ENCODE measurements around the gene PPP1R9A.

The PPP1R9A gene

GRCh38 chr7:94912085-94912484 lies 4.7 kb downstream of the PPP1R9A start:
- no peak for DNase-seq

- no peak for DNase-seq
These were observed 6.0 kb downstream of the PPP1R9A start for GRCh38 chr7:94913391-94913790.

GRCh38 chr7:94921911-94922310 lies 14.5 kb downstream of the PPP1R9A start:
- DNase-seq: no peak

- no peak for DNase-seq
These were observed 15.1 kb downstream of the PPP1R9A start for GRCh38 chr7:94922457-94922856.

DNA sequence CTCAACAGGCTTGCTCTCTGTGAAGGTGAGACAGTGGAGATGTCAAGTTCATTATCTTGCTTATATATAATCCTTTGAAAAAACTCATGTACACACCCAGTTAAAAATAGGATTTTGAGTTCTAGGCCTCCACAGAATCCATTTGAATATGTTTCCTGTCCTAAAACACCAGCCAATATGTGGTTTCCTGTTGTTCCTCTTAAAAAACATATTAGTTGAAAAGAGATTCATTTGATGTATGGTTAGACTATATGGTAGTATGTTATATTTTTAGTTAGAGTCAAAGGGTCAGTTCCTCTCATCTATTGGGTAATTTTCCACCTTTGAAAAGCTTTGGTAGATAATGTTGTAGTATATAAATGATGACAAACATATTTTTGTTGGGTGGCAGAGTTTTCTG lies 16.0 kb downstream of the PPP1R9A start:
- no peak for DNase-seq

GRCh38 chr7:94928168-94928707 lies 20.8 kb downstream of the PPP1R9A start:
- DNase-seq: no peak

DNA sequence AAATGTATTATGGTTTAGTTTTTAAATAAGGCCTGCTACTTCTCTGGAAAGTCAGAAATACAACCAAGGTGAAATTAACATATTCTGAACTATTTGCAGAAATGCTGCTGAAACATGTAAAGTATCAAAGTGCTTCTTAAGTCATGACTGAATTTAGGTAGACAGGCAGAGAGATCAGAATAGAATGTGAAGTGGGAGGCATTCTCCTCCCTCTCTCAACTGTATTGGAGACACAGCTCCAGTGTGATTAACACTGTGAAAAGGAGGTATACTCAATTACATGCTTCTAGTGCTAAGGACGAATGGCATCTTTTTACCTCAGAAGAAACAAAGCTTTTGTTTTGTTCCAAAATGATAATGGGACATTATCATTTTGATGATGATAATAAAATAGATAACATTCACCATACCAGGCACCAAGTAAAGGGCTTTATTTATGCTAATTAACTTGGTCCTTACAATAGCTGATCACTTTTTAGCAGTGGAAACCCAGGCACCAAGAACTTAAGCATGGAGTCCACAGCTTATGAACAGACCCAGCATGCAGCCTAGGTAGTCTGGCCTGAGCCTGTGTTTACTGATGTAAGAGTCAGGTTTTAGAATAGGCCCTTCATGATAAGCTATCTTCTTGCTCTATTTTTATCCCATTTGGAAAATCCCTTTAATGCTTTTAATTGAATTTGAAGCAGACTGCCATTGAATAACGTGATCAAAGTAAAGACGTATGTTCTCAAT lies 26.0 kb downstream of the PPP1R9A start:
- DNase-seq: no peak

GRCh38 chr7:94939395-94939794 lies 32.0 kb downstream of the PPP1R9A start:
- DNase-seq: no peak

DNA sequence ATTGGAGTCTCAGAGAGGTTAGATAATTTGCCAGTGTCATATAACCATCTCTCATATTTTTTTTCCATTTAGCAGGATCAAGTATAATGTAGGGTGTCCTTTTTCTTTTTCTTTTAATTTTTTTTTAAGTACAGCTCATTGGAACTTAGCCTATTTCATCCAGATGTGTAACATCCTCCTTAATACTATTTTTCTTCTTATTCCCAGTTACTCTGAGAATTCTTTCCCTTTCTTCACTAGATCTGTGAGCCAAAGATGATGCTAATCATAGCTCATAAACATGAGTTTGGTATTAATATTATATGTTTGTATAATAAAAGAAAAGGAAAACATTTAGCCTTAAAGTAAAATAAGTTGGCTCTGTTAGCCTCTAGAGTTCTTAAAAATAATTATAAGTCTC lies 32.8 kb downstream of the PPP1R9A start:
- DNase-seq: no peak

- DNase-seq: no peak
These were observed 34.6 kb downstream of the PPP1R9A start for GRCh38 chr7:94941844-94942632.

DNA sequence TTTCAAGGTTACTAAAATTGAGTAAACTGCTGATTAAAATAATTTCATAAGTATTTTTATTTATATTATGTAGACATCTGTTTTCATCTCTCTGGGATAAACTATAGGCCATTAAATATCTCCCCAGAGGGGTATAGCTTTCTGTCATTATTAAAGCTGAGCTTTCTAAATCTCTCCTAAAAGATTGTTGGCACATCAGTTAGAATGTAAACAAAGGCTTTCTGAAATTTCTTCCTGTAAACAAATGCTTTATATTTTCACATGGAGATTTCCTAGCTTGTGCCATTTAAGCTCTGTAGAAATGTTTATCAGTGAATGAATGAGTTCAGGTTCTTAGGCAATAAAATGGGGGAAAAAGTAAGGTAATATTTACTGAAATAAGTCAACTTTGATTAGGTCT lies 35.7 kb downstream of the PPP1R9A start:
- DNase-seq: no peak

DNA sequence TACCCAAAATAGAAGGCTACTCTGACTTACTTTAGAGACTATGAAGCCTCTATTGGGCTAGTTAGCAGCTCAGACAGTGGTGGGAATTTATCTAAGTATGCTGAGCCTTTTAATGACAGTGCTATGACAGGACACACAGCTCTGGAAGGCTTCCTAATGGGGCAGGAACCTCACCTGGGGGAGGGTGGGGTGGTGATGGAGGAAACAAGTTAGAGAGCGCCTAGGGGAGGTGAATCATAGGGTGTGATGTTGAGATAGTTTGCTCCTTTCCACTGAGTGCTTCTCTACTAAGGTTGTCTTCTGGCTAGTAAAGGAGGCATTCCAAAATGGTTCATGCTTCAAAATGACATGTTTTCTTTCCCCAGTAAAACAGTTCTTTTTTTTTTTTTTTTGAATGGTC lies 42.1 kb downstream of the PPP1R9A start:
- no peak for DNase-seq

GRCh38 chr7:94955807-94956206 lies 48.4 kb downstream of the PPP1R9A start:
- no peak for DNase-seq

- no peak for DNase-seq
These were observed 49.7 kb downstream of the PPP1R9A start for GRCh38 chr7:94957061-94957460.

DNA sequence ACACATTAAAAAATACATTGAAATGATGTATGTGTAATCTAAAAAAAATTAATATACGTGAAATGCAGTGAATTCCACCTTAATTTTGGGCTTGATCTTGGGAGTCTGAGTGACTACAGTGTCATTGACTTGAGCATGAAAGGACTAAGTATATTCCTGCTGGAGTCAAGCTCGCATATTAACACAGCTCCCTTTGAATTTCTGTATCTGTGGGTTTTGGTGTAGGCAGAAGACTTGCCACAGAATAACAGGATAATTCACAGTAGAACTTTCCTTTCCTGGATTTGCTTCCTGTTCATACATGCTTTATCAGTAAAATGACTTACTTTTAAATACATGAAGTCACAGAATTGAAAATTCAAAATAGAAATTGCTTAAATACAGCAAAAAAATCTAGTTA lies 55.3 kb downstream of the PPP1R9A start:
- DNase-seq: no peak

DNA sequence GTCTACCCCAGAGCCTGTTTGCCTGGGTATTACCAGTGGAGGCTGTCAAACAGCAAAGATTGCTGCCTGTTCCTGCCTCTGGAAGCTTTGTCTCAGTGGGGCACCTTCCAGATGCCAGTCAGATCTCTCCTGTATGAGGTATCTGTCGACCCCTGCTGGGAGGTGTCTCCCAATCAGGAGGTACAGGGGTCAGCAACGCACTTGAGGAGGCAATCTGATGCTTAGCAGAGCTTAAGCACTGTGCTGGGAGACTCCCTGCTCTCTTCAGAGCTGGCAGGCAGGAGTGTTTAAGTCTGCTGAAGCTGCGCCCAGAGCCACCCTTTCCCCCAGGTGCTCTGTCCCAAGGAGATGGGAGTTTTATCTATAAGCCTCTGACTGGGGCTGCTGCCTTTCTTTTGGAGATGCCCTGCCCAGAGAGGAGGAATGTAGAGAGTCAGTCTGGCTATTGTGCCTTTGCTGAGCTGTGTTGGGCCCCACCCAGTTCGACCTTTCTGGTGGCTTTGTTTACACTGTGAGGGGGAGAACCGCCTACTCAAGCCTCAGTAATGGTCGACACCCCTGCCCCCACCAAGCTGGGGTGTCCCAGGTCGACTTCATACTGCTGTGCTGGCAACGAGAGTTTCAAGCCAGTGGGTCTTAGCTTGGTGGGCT lies 62.2 kb downstream of the PPP1R9A start:
- DNase-seq: no peak

- DNase-seq: no peak
These were observed 62.7 kb downstream of the PPP1R9A start for GRCh38 chr7:94970085-94970576.

GRCh38 chr7:94971051-94971867 lies 63.9 kb downstream of the PPP1R9A start:
- no peak for DNase-seq

- DNase-seq: no peak
These were observed 64.9 kb downstream of the PPP1R9A start for GRCh38 chr7:94972296-94972695.

GRCh38 chr7:94973844-94974243 lies 66.5 kb downstream of the PPP1R9A start:
- no peak for DNase-seq

- DNase-seq: no peak
These were observed 67.0 kb downstream of the PPP1R9A start for GRCh38 chr7:94974423-94974822.

DNA sequence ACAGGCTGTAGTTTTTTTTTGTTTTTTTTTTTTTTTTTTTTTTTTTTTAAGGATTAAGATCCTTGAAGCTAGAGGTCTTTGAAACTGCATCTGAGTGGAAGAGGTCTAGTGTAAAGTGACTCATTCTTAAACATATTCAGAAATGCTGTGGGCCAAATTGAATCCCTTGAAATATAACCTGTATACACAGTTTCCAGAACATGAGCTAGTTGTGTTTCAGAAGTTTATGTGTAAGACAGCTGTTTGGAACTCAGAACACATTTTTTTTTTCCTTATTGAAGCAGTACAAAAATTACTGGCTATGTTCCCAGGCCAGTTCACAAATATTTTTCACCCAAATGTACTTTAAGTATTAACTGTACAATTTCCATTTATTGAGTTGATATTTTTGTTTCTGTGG lies 67.9 kb downstream of the PPP1R9A start:
- DNase-seq: no peak

All from CD4-positive, alpha-beta T cell treated with Interleukin-6 for 4 hours (primary cell).